ENCODE data around the gene ZMIZ1.

The ZMIZ1 gene

GRCh38 chr10:79139124-79139835 is 70.5 kb downstream of the ZMIZ1 start:
- peak; percentile 89 for DNase-seq (ENCODE audit: low spot score)

- DNase-seq (ENCODE audit: low spot score), result no peak
These were observed 71.5 kb downstream of the ZMIZ1 start for GRCh38 chr10:79140085-79140793.

- no peak for DNase-seq (ENCODE audit: low spot score)
These were observed 72.1 kb downstream of the ZMIZ1 start for GRCh38 chr10:79140855-79141254.

- peak; percentile 75 for DNase-seq (ENCODE audit: low spot score)
These were observed 73.3 kb downstream of the ZMIZ1 start for GRCh38 chr10:79142064-79142491.

GRCh38 chr10:79142522-79143309 is 74.0 kb downstream of the ZMIZ1 start:
- DNase-seq (ENCODE audit: low spot score), result no peak

GRCh38 chr10:79143879-79144278 is 75.1 kb downstream of the ZMIZ1 start:
- DNase-seq (ENCODE audit: low spot score), result no peak

- DNase-seq (ENCODE audit: low spot score), result no peak
These were observed 75.8 kb downstream of the ZMIZ1 start for GRCh38 chr10:79144351-79145173.

GRCh38 chr10:79145174-79145483 is 76.4 kb downstream of the ZMIZ1 start:
- DNase-seq (ENCODE audit: low spot score), result no peak

- DNase-seq (ENCODE audit: low spot score), result no peak
These were observed 77.0 kb downstream of the ZMIZ1 start for GRCh38 chr10:79145517-79146470.

GRCh38 chr10:79146611-79147130 is 77.9 kb downstream of the ZMIZ1 start:
- DNase-seq (ENCODE audit: low spot score), result no peak

- DNase-seq (ENCODE audit: low spot score), result no peak
These were observed 78.5 kb downstream of the ZMIZ1 start for GRCh38 chr10:79147306-79147705.

- DNase-seq (ENCODE audit: low spot score), result no peak
These were observed 79.2 kb downstream of the ZMIZ1 start for GRCh38 chr10:79147796-79148451.

GRCh38 chr10:79148452-79149344 is 79.9 kb downstream of the ZMIZ1 start:
- DNase-seq (ENCODE audit: low spot score), result peak; percentile 65

- no peak for DNase-seq (ENCODE audit: low spot score)
These were observed 80.5 kb downstream of the ZMIZ1 start for GRCh38 chr10:79149345-79149661.

GRCh38 chr10:79149662-79150443 is 81.1 kb downstream of the ZMIZ1 start:
- peak; percentile 87 for DNase-seq (ENCODE audit: low spot score)

- no peak for DNase-seq (ENCODE audit: low spot score)
These were observed 81.6 kb downstream of the ZMIZ1 start for GRCh38 chr10:79150444-79150754.

- DNase-seq (ENCODE audit: low spot score), result peak; percentile 71
These were observed 83.7 kb downstream of the ZMIZ1 start for GRCh38 chr10:79152423-79152817.

GRCh38 chr10:79153745-79154144 is 85.0 kb downstream of the ZMIZ1 start:
- no peak for DNase-seq (ENCODE audit: low spot score)

All from AG20443 (cell line).